Regular cardiac myocyte (primary cell): ENCODE results near the gene LGI1. TPM values are rescaled to one million over a fixed set of nuclear protein-coding genes. Genes with fewer than 3 reads are reported as not detected.

Experiments used
- total RNA-seq: library from RNA; depleted of rRNA; stranded (reverse); fragments of >200 nt; gene quantifications from 2 replicates; pipeline ENCODE4 v1.2.3, GENCODE V29; 2014

LGI1 gene
- not detected in 2 replicates for total RNA-seq

GRCh38 chr10:93757801-93758507 is at the start of gene LGI1:
TSS of gene LGI1 (plus strand) at chr10:93757936. CDS start at chr10:93758145, 209 bp downstream.

Other genes with a start within 250 kb of the LGI1 start
- gene FFAR4, start 191.3 kb upstream of the LGI1 start, total RNA-seq: not detected in 2 replicates
- 0.28 TPM in 1 of 2 replicates, not detected in the other for gene RBP4, start 156.7 kb upstream of the LGI1 start, total RNA-seq
- gene PDE6C, start 145.4 kb upstream of the LGI1 start, total RNA-seq: not detected in 2 replicates
- gene FRA10AC1, start 55.3 kb upstream of the LGI1 start, total RNA-seq: 4.2 and 7.3 TPM in 2 replicates
- gene SLC35G1, start 136.0 kb downstream of the LGI1 start, total RNA-seq: 2.5 and 4.6 TPM in 2 replicates
- gene PLCE1, start 236.0 kb downstream of the LGI1 start, total RNA-seq: 1.2 and 1.4 TPM in 2 replicates